ENCODE data around the gene SLC5A7. TPM values are rescaled to one million over a fixed set of nuclear protein-coding genes. Genes with fewer than 3 reads are reported as not detected.

Gene SLC5A7
- total RNA-seq, 4 donors from 2014 or later, result 1.1 to 3.0 (median 1.8) TPM

- no peaks in the 10 kb centered on the region for H3K4me1 ChIP-seq
- no peak overlapping the region for H3K27ac ChIP-seq (replicated peaks in 1 of 4)
- H3K36me3 ChIP-seq, result peaks cover 0 to 3% (median 0%) of the 10 kb centered on the region in 4 donors
- H3K9me3 ChIP-seq, result peaks cover 0 to 25% (median 14%) of the 10 kb centered on the region in 4 donors
- H3K27me3 ChIP-seq, result no peaks in the 10 kb centered on the region
- no peak for DNase-seq (ENCODE audit: extremely low spot score)
- 81% methylated on average over 2 of the region's 2 CpGs for WGBS
- intact Hi-C loops (cut with DNase I), result no loop called here
- TF ChIP-seq POLR2AphosphoS5 (IDR thresholded peaks at IDR 0.05), result no peak
- TF ChIP-seq, protein P1, sequence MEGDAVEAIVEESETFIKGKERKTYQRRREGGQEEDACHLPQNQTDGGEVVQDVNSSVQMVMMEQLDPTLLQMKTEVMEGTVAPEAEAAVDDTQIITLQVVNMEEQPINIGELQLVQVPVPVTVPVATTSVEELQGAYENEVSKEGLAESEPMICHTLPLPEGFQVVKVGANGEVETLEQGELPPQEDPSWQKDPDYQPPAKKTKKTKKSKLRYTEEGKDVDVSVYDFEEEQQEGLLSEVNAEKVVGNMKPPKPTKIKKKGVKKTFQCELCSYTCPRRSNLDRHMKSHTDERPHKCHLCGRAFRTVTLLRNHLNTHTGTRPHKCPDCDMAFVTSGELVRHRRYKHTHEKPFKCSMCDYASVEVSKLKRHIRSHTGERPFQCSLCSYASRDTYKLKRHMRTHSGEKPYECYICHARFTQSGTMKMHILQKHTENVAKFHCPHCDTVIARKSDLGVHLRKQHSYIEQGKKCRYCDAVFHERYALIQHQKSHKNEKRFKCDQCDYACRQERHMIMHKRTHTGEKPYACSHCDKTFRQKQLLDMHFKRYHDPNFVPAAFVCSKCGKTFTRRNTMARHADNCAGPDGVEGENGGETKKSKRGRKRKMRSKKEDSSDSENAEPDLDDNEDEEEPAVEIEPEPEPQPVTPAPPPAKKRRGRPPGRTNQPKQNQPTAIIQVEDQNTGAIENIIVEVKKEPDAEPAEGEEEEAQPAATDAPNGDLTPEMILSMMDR (IDR thresholded peaks at IDR 0.05), result no peak
- TF ChIP-seq POLR2A (IDR thresholded peaks at IDR 0.05; ENCODE audit: low read depth), result no peak
- no peak for TF ChIP-seq EP300 (IDR thresholded peaks at IDR 0.05)
- H3K4me3 ChIP-seq, result no peak overlapping the region
These were observed 24.7 kb downstream of the SLC5A7 start for GRCh38 chr2:108010912-108011591.

DNA sequence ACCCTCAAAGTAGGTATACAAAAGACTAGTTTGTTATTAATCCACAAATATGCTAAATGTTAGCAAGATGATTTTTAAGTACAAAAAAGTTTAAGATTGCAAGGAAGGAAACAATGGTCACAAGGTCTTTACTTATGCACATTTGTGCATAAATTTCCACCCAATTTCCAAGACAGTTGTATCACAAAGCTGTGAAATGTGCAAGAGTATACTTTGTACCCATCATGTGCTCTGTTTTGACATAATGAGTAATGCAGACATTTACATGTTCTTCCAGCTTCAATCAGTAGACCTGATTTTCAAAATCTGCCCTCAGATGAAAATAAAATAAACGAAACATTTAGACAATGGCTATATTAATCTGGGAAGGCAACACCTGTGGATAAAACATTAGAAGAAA is 27.0 kb downstream of the SLC5A7 start:
- intact Hi-C loops (cut with DNase I), result no loop called here
- Histone ChIP-seq H3K27me3 (no peaks in the 10 kb centered on the region), H3K4me1 (no peaks in the 10 kb centered on the region), H3K36me3 (peaks cover 0 to 3% (median 0%) of the 10 kb centered on the region in 4 donors), H3K9me3 (peaks cover 0 to 25% (median 14%) of the 10 kb centered on the region in 4 donors), H3K27ac (replicated peaks in 1 of 4) (no peak overlapping the region), H3K4me3 (no peak overlapping the region)
- no peak for DNase-seq (ENCODE audit: extremely low spot score)
- WGBS, result 83% methylated on average over 1 of the region's 1 CpG
- TF ChIP-seq, protein P1 (IDR thresholded peaks at IDR 0.05), result no peak
- TF ChIP-seq POLR2A (IDR thresholded peaks at IDR 0.05; ENCODE audit: low read depth) (no peak), EP300 (IDR thresholded peaks at IDR 0.05) (no peak), POLR2AphosphoS5 (IDR thresholded peaks at IDR 0.05) (no peak)

DNA sequence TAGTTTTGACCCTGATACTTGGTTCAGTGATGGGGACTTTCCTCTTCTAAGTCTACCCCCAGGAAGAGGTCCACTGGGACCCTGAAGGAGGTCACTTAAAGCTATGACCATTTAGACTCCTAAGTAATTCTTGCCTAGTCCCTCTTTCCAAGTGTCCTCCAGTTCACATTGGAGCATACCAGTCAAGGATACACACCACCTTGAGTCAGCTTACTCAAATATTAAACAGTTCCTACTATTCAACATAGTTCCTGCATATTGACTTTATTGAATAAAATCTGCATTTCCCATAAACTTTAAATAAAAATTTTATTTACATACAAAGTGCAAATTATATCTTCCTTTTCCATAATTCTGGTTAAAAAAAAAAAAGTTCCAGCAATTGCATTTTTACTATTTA is 36.3 kb downstream of the SLC5A7 start:
- Histone ChIP-seq H3K4me3 (no peak overlapping the region), H3K27me3 (no peaks in the 10 kb centered on the region), H3K36me3 (no peaks in the 10 kb centered on the region), H3K9me3 (no peaks in the 10 kb centered on the region), H3K27ac (replicated peaks in 1 of 4) (no peak overlapping the region), H3K4me1 (no peaks in the 10 kb centered on the region)
- no peak for DNase-seq (ENCODE audit: extremely low spot score)
- intact Hi-C loops (cut with DNase I), result no loop called here
- TF ChIP-seq, protein P1 (IDR thresholded peaks at IDR 0.05), result no peak
- TF ChIP-seq EP300 (IDR thresholded peaks at IDR 0.05), result no peak
- no peak for TF ChIP-seq POLR2A (IDR thresholded peaks at IDR 0.05; ENCODE audit: low read depth)
- no peak for TF ChIP-seq POLR2AphosphoS5 (IDR thresholded peaks at IDR 0.05)

GRCh38 chr2:108023776-108024175 is 37.5 kb downstream of the SLC5A7 start:
- Histone ChIP-seq H3K36me3 (no peaks in the 10 kb centered on the region), H3K27ac (replicated peaks in 1 of 4) (no peak overlapping the region), H3K4me3 (no peak overlapping the region), H3K9me3 (no peaks in the 10 kb centered on the region), H3K27me3 (no peaks in the 10 kb centered on the region), H3K4me1 (no peaks in the 10 kb centered on the region)
- intact Hi-C loops (cut with DNase I), result no loop called here
- TF ChIP-seq POLR2AphosphoS5 (IDR thresholded peaks at IDR 0.05), result no peak
- TF ChIP-seq POLR2A (IDR thresholded peaks at IDR 0.05; ENCODE audit: low read depth), result no peak
- TF ChIP-seq EP300 (IDR thresholded peaks at IDR 0.05), result no peak
- TF ChIP-seq, protein P1 (IDR thresholded peaks at IDR 0.05), result no peak
- WGBS, result 85% methylated on average over 4 of the region's 4 CpGs
- DNase-seq (ENCODE audit: extremely low spot score), result no peak

All from esophagus muscularis mucosa (tissue), 4 donors.